Mesodermal cell (in vitro differentiated cells): ENCODE measurements around the gene UBE2D2.
A peak's percentile ranks its signal among the peaks of the same experiment; 100 is the strongest.
"Not testable (repeated sequence)": the region's sequence is repeated elsewhere in the genome, so short reads cannot be mapped to it uniquely, and the experiment has no call there.

Source experiments
- H3K27ac ChIP-seq: 2 replicates; pipeline ENCODE4 v1.7.0; 2013; ENCODE audit warnings: mild to moderate bottlenecking, low read depth, low read length, moderate library complexity; ENCODE audit not compliant: severe bottlenecking
- H3K36me3 ChIP-seq: 2 replicates; pipeline ENCODE4 v1.7.1; 2013; ENCODE audit warnings: mild to moderate bottlenecking, low read length, moderate library complexity; ENCODE audit not compliant: control insufficient read depth, insufficient read depth
- H3K4me1 ChIP-seq: one replicate; pipeline ENCODE4 v1.7.1; 2013; ENCODE audit warnings: mild to moderate bottlenecking, low read length; ENCODE audit not compliant: insufficient read depth, control insufficient read depth, poor library complexity, severe bottlenecking
- H3K4me3 ChIP-seq: 2 replicates; pipeline ENCODE4 v1.7.0; 2013; ENCODE audit warnings: low read length, control low read depth, mild to moderate bottlenecking; ENCODE audit not compliant: insufficient read depth, poor library complexity, severe bottlenecking; ENCODE audit errors: extremely low read depth
- H3K9me3 ChIP-seq: 2 replicates; pipeline ENCODE4 v1.7.1; 2013; ENCODE audit warnings: mild to moderate bottlenecking, low read length, moderate library complexity; ENCODE audit not compliant: control insufficient read depth
- WGBS, 2 experiments: methylation state at CpG; one replicate each; pipeline ENCODE4 v1.1.5; 2013; ENCODE audit warnings: missing lambda C conversion rate in 2 of 2; ENCODE audit not compliant: insufficient coverage in 2 of 2; 5-methylcytosine and 5-hydroxymethylcytosine counted together

UBE2D2 gene

DNA sequence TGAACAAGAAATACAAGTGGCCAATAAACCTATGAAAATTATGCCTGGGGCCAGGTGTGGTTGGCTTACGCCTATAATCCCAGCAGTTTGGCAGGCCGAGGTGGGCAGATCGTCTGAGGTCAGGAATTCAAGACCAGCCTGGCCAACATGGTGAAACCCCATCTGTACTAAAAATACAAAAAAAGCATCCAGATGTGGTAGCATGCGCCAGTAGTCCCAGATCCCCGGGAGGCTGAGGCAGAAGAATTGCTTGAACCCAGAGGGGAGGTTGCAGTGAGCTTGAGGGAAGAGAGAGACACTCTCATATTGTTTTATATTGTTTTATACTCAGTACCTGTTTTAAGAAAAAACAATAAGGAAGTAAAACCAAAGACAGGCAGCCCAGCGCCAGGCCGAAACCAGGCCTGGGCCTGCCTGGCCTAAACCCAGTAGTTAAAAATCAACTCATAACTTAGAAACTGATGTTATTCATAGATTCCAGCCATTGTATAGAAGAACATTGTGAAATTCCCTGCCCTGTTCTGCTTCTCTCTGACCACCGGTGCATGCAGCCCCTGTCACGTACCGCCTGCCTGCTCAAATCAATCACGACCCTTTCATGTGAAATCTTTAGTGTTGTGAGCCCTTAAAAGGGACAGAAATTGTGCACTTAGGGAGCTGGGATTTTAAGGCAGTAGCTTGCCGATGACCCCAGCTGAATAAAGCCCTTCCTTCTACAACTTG lies 35.4 kb upstream of the UBE2D2 start:
- not testable (repeated sequence) for H3K4me1 ChIP-seq, H3K4me3 ChIP-seq, H3K36me3 ChIP-seq, H3K27ac ChIP-seq, H3K9me3 ChIP-seq
- 78 to 100% methylated on average over 3 to 5 of the region's 12 CpGs for WGBS, 2 experiments

DNA sequence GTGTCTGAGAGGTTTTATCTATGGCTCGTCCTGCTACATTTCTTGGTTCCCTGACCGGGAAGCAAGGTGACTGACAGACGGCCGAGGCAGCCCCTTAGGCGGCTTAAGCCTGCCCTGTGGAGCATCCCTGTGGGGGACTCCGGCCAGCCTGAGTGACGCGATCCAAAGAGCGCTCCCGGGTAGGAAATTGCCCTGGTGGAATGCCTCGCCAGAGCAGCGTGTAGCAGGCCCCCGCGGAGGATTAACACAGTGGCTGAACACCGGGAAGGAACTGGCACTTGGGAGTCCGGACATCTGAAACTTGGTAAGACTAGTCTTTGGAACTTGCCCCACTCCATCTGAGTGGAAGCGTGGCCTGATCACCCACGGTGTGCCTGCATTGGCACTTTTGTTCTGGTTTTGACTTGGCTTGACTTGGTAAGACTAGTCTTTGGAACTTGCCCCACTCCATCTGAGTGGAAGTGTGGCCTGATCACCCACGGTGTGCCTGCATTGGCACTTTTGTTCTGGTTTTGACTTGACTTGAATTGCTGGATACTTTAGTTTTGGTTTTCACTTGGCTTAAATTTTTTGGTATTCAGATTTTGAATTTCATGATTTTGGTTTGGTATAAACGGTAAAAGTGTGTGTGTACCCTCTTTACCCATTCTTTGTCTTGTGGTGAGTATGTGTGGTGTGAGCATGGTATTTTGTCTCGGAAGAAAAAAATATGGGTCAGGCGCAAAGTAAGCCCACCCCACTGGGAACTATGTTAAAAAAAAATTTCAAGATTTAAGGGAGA lies 34.6 kb upstream of the UBE2D2 start:
- not testable (repeated sequence) for H3K4me3 ChIP-seq, H3K4me1 ChIP-seq, H3K27ac ChIP-seq, H3K9me3 ChIP-seq, H3K36me3 ChIP-seq
- WGBS, 2 experiments, result 50 to 57% methylated on average over 13 to 17 of the region's 22 CpGs

DNA sequence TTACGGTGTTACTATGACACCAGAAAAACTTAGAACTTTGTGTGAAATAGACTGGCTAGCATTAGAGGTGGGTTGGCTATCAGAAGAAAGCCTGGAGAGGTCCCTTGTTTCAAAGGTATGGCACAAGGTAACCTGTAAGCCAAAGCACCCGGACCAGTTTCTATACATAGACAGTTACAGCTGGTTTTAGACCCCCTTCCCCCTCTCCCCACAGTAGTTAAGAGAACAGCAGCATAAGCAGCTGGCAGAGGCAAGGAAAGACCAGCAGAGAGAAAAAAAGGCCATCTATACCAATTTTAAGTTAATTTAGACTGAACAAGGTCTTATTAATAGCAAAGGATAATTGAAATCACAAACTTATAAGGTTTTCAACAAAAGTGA lies 34.1 kb upstream of the UBE2D2 start:
- not testable (repeated sequence) for H3K27ac ChIP-seq, H3K36me3 ChIP-seq, H3K4me1 ChIP-seq, H3K9me3 ChIP-seq, H3K4me3 ChIP-seq
- WGBS, 2 experiments, result 75% methylated on average over 2 of the region's 2 CpGs; no CpG with 5 or more reads in 1 of the 2 experiments

DNA sequence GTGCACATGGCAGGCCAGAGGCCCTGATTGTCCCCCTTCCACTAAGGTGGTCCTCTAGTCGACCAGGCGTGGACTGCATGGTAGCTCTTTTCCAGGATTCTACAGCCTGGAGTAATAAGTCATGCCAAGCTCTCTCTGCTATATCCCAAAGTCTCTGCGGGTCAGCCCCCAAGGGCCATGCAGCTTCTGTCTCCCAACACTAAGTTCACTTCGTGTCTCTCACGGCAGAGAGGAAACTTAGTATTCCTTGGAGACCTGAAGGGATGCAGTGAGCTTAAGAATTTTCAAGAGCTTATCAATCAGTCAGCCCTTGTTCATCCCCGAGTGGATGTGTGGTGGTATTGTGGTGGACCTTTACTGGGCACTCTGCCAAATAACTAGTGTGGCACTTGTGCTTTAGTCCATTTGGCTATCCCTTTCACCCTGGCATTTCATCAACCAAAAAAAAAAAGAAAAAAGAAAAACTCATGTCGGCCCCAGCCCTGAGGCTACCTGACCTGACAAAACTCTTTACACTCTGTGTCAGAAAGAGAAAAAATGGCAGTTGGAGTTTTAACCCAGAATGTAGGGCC lies 33.2 kb upstream of the UBE2D2 start:
- H3K36me3 ChIP-seq, H3K9me3 ChIP-seq, H3K27ac ChIP-seq, H3K4me3 ChIP-seq, H3K4me1 ChIP-seq: not testable (repeated sequence)
- WGBS, 2 experiments, result 68 to 83% methylated on average over 3 of the region's 7 CpGs

DNA sequence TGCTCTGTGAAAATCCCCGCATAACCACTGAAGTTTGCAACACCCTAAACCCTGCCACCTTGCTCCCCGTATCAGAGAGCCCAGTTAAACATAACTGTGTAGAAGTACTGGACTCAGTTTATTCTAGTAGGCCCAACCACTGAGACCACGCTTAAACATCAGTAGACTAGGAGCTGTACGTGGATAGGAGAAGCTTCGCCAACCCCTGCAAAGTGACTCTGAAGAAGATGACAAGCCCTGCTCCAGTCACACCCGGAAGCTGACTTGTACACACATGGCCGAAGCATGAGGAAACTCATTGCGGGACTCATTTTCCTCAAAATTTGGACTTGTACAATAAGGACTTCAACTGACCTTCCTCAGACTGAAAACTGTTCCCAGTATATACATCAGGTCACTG lies 32.4 kb upstream of the UBE2D2 start:
- not testable (repeated sequence) for H3K4me3 ChIP-seq, H3K4me1 ChIP-seq, H3K36me3 ChIP-seq, H3K27ac ChIP-seq, H3K9me3 ChIP-seq
- 93 to 94% methylated on average over 3 to 6 of the region's 8 CpGs for WGBS, 2 experiments

DNA sequence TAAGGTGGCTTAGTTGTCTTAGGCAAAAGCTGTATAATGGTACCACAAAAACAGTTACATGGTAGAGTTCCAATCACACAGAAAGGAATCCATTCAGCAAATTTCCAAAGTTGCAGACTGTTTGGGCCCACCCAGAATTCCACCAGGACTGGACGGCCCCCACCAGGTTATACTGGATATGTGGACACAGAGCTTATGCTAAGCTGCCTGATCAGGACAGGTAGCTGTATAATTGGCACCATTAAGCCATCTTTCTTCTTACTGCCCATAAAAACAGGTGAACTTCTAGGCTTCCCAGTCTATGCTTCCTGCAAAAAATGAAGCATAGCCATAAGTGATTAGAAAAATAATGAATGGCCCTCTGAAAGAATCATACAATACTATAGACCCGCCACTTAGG lies 31.1 kb upstream of the UBE2D2 start:
- H3K4me3 ChIP-seq, H3K36me3 ChIP-seq, H3K9me3 ChIP-seq, H3K27ac ChIP-seq, H3K4me1 ChIP-seq: not testable (repeated sequence)
- 100% methylated on average over 1 to 2 of the region's 2 CpGs for WGBS, 2 experiments

DNA sequence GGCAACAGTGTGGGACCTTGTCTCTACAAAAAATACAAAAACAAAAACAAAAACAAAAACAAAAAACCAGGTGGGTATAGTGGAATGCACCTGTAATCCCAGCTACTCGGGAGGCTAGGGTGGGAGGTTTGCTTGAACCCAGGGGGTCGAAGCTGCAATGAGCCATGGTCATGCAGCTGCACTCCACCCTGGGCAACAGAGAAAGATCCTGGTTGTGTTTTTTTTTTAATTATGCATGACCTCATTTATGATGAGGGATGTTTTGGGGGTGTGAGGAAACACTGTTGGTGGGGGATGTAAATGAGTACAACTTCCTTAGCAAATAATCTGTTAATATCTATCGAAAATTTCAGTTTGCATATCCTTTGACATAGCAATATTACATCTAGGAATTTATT lies 29.4 kb upstream of the UBE2D2 start:
- Histone ChIP-seq H3K36me3 (no peaks in the 10 kb centered on the region), H3K27ac (no peak overlapping the region), H3K9me3 (no peaks in the 10 kb centered on the region), H3K4me3 (no peak overlapping the region), H3K4me1 (no peaks in the 10 kb centered on the region)
- 85% methylated on average over 2 of the region's 3 CpGs; no CpG with 5 or more reads in 1 of the 2 experiments for WGBS, 2 experiments

DNA sequence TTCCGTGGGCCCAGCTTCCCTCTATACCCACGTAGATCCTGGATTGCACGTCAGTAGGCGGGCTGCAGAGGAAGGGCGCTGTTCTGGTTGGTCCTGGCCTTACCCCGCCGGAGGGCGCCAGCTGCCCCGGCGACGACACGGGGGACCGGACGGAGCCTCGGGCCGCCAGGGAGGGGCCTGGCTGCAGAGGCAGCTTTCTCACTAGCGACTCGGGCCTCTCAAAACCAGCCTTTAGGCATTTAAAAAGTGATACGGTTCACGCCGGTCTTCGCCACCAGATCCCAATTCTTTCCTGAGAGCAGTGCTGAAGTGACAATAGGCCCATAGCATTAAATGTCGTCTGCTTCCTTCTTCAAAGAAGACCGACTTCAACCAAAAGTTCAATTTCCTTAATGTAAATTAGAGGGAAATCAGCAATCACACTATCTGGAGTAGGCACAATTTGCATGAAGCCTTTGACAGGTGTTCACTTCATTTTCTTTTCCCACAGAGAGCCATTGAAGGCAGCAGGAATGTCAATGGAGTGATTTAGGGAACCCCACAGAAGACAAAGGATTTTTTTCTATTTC lies 17.6 kb upstream of the UBE2D2 start:
- Histone ChIP-seq H3K4me3 (peak overlapping the region; percentile 9), H3K36me3 (no peaks in the 10 kb centered on the region), H3K27ac (peak overlapping the region; percentile 13), H3K4me1 (peaks cover 4% of the 10 kb centered on the region), H3K9me3 (peaks cover 4% of the 10 kb centered on the region)
- whole genome bisulfite sequencing, 2 experiments, result 6 to 7% methylated on average over 21 to 23 of the region's 24 CpGs

DNA sequence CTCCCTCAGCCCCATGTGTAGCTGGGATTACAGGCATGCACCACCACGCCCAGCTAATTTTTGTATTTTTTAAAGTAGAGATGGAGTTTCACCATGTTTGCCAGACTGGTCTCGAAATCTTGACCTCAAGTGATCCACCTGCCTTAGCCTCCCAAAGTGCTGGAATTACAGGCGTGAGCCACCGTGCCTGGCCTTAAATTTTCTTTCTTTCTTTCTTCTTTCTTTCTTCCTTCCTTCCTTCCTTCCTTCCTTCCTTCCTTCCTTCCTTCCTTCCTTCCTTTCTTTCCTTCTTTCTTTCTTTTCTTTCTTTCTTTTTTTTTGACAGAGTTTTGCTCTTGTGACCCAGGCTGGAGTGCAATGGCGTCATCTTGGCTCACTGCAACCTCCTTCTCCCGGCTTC lies 14.5 kb upstream of the UBE2D2 start:
- 91% methylated on average over 5 to 6 of the region's 6 CpGs for WGBS, 2 experiments
- H3K4me3 ChIP-seq, H3K4me1 ChIP-seq, H3K27ac ChIP-seq, H3K36me3 ChIP-seq: not testable (repeated sequence)
- H3K9me3 ChIP-seq, result peaks cover 13% of the 10 kb centered on the region

DNA sequence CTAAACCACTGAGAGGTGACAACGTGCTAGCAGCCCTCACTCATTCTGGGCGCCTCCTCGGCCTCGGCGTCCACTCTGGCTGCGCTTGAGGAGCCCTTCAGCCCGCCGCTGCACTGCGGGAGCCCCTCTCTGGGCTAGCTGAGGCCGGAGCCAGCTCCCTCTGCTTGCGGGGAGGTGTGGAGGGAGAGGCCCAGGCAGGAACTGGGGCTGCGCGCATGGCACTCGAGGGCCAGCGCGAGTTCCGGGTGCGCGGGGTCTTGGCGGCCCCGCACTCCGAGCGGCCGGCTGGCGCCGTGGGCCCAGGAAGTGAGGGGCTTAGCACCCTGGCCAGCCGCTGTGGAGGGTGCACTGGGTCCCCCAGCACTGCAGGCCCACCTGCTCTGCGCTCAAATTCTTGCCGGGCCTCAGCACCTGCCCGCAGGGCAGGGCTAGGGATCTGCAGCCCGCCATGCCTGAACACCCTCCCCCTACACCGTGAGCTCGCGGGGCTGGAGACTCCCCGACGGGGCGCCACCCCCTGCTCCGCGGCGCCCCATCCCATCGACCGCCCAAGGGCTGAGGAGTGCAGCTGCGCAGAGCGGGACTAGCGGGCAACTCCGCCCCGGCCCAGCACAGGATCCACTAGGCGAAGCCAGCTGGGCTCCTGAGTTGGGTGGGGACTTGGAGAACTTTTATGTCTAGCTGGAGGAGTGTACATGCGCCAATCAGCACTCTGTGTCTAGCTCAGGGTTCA lies 11.8 kb upstream of the UBE2D2 start:
- Histone ChIP-seq H3K4me1 (no peaks in the 10 kb centered on the region), H3K27ac (no peak overlapping the region), H3K4me3 (no peak overlapping the region), H3K36me3 (no peaks in the 10 kb centered on the region), H3K9me3 (peaks cover 13% of the 10 kb centered on the region)
- 96 to 97% methylated on average over 39 to 49 of the region's 49 CpGs for WGBS, 2 experiments
